Endothelial cell of umbilical vein (primary cell): ENCODE data around the gene KCNK2. TPM values are rescaled to one million over a fixed set of nuclear protein-coding genes. Genes with fewer than 3 reads are reported as not detected.

Experiments
- BruUV-seq: library from RNA; stranded (reverse); fragments of 400-500 nt; replicated peaks from 2 replicates; lab custom pipeline; 2021; lab: Mats Ljungman, UMichigan
- CTCF ChIA-PET: fragments of 300-600, 350-600 bp; sonication (Branson Sonifier 250); formaldehyde crosslinking; loops from one replicate; lab custom pipeline; 2021; ENCODE audit warnings: antibody characterized with exemption, inconsistent platforms; lab: Charles Lee
- POLR2A ChIA-PET: fragments of 300-600, 350-600 bp; sonication (Branson Sonifier 250); formaldehyde crosslinking; loops from one replicate; lab custom pipeline; 2021; ENCODE audit warnings: antibody characterized with exemption, inconsistent platforms; lab: Charles Lee
- DNase-seq: peaks from one replicate; pipeline ENCODE4 v3.0.0-alpha.2; 2011; ENCODE audit warnings: low read depth, low spot score
- FAIRE-seq: peaks from 2 replicates; lab custom pipeline; 2011; peaks lifted over from hg19 to GRCh38; lab: Jason Lieb, UNC
- H2AFZ ChIP-seq: 2 replicates; pipeline ENCODE4 v1.6.0; 2012; ENCODE audit warnings: low read depth, low read length, control low read depth, inconsistent platforms
- H3K27ac ChIP-seq: 2 replicates; pipeline ENCODE4 v1.5.1; 2011; ENCODE audit warnings: low read depth, mild to moderate bottlenecking, control low read depth, low read length, moderate library complexity; ENCODE audit not compliant: insufficient read depth
- H3K27me3 ChIP-seq, 2 experiments: 2 replicates each; pipeline versions ENCODE4 v1.6.0 to v1.6.1; 2011; ENCODE audit warnings: low read length in 2 of 2, mixed read lengths in 1 of 2; ENCODE audit not compliant: control insufficient read depth in 2 of 2, insufficient read depth in 2 of 2
- H3K36me3 ChIP-seq, 2 experiments: 2 replicates in 1 of 2; 3 replicates in 1 of 2; pipeline ENCODE4 v1.5.1; 2011; ENCODE audit warnings: low read length in 2 of 2, mild to moderate bottlenecking in 1 of 2, moderate library complexity in 1 of 2; ENCODE audit not compliant: control insufficient read depth in 2 of 2, insufficient read depth in 2 of 2; ENCODE audit errors: extremely low read depth in 1 of 2
- H3K4me1 ChIP-seq: 3 replicates; pipeline ENCODE4 v1.5.1; 2011; ENCODE audit warnings: mild to moderate bottlenecking, low read length; ENCODE audit not compliant: control insufficient read depth, insufficient read depth; ENCODE audit errors: extremely low read depth
- H3K4me2 ChIP-seq: 2 replicates; pipeline ENCODE4 v1.6.1; 2011; ENCODE audit warnings: low read length, control low read depth, mixed read lengths; ENCODE audit not compliant: insufficient read depth
- H3K4me3 ChIP-seq, 3 experiments: fragments of 200-600 bp in 1 of 3; sonication (generic), shearing (Covaris generic) in 1 of 3; replicated peaks in 1 of 3; 2 replicates each; pipeline ENCODE4 v1.5.1; 2011 to 2016; ENCODE audit warnings: control low read depth in 3 of 3, low read length in 3 of 3, mild to moderate bottlenecking in 2 of 3, inconsistent platforms in 1 of 3, low read depth in 1 of 3, moderate library complexity in 1 of 3; ENCODE audit not compliant: insufficient read depth in 1 of 3
- H3K79me2 ChIP-seq: 2 replicates; pipeline ENCODE4 v1.6.0; 2012; ENCODE audit warnings: low read length, inconsistent platforms; ENCODE audit not compliant: control insufficient read depth, insufficient read depth
- H3K9ac ChIP-seq: replicated peaks from 2 replicates; pipeline ENCODE3; 2011; ENCODE audit warnings: low read length, control low read depth; ENCODE audit not compliant: insufficient read depth; ENCODE audit errors: extremely low read depth
- H3K9me1 ChIP-seq: replicated peaks from 3 replicates; pipeline ENCODE4 v1.6.0; 2011; ENCODE audit warnings: mild to moderate bottlenecking, low read length; ENCODE audit not compliant: control insufficient read depth, insufficient read depth; ENCODE audit errors: extremely low read depth
- H3K9me3 ChIP-seq: replicated peaks from 2 replicates; pipeline ENCODE4 v1.5.1; 2012; ENCODE audit warnings: low read length, inconsistent platforms; ENCODE audit not compliant: control insufficient read depth, insufficient read depth
- H4K20me1 ChIP-seq: replicated peaks from 2 replicates; pipeline ENCODE3; 2011; ENCODE audit warnings: mild to moderate bottlenecking, low read length; ENCODE audit not compliant: control insufficient read depth, insufficient read depth; ENCODE audit errors: extremely low read depth
- EZH2 ChIP-seq: IDR thresholded peaks from 2 replicates; pipeline ENCODE4 v1.6.1; 2012; ENCODE audit warnings: borderline replicate concordance, low read depth, mild to moderate bottlenecking, moderate library complexity, low read length, inconsistent platforms; ENCODE audit not compliant: severe bottlenecking
- FOS ChIP-seq: IDR thresholded peaks from 2 replicates; pipeline ENCODE4 v1.6.1; 2011; ENCODE audit warnings: mild to moderate bottlenecking, low read length, moderate library complexity, borderline replicate concordance; ENCODE audit not compliant: insufficient read depth
- GATA2 ChIP-seq: IDR thresholded peaks from 2 replicates; pipeline ENCODE4 v1.7.0; 2011; ENCODE audit warnings: low read depth, mild to moderate bottlenecking, moderate library complexity, mixed read lengths, low read length; ENCODE audit not compliant: insufficient read length, insufficient read depth
- JUN ChIP-seq: IDR thresholded peaks from 2 replicates; pipeline ENCODE4 v1.6.1; 2011; ENCODE audit warnings: borderline replicate concordance, low read depth; ENCODE audit not compliant: insufficient read length, insufficient read depth
- MYC ChIP-seq: IDR thresholded peaks from one replicate; pipeline ENCODE4 v1.6.1; 2011; ENCODE audit warnings: mild to moderate bottlenecking, low read depth, low read length
- POLR2A ChIP-seq: IDR thresholded peaks from 2 replicates; pipeline ENCODE4 v1.6.1; 2012; ENCODE audit warnings: low read depth, mild to moderate bottlenecking, control low read depth, low read length
- POLR2AphosphoS5 ChIP-seq: IDR thresholded peaks from 2 replicates; pipeline ENCODE4 v1.6.1; 2012; ENCODE audit warnings: low read depth, mild to moderate bottlenecking, control low read depth, low read length, moderate library complexity; ENCODE audit not compliant: insufficient read depth
- dilution Hi-C: fragments of 300-500 bp; cut with MboI; formaldehyde crosslinking; loops from one replicate; pipeline ENCODE4 v1.15.0; 2019; ENCODE audit warnings: low sequenced_read_pairs; ENCODE audit not compliant: extremely low pct_ligation_motif_present
- intact Hi-C: fragments of 100-400 bp; cut with micrococcal nuclease; formaldehyde crosslinking; loops from one replicate; pipeline ENCODE4 v1.10.0; 2022
- polyA plus RNA-seq, 4 experiments: library from polyadenylated mRNA; depleted of rRNA in 3 of 4; stranded (reverse) in 3 of 4; unstranded in 1 of 4; fragments of >200 nt; gene quantifications; 2 replicates each; pipeline versions ENCODE4 v1.2.1 to v1.2.3, GENCODE V29; 2011 to 2012; ENCODE audit warnings: missing spikeins in 1 of 4
- total RNA-seq: library from RNA; stranded (reverse); gene quantifications from 2 replicates; pipeline ENCODE4 v1.2.3, GENCODE V29; 2021
- TF ChIP-seq, protein P1 (sequence below), 2 donors: IDR thresholded peaks; 1 replicate in 1 of 2; 2 replicates in 1 of 2; pipeline ENCODE4 v1.5.1; 2011; ENCODE audit warnings: low read length in 2 of 2, mild to moderate bottlenecking in 2 of 2, moderate library complexity in 2 of 2, control low read depth in 1 of 2, inconsistent platforms in 1 of 2, low read depth in 1 of 2; ENCODE audit not compliant: insufficient read depth in 1 of 2; ENCODE audit errors: extremely low read depth in 1 of 2
- TF ChIP-seq, protein P2 (sequence below): IDR thresholded peaks from 2 replicates; pipeline ENCODE4 v1.6.1; 2011; ENCODE audit not compliant: insufficient read depth, insufficient read length

KCNK2 gene
- total and polyA plus RNA-seq, 2 donors (not counting 3 experiments of a cell fraction or from before 2014, with no cell fraction given), result 0.08 to 0.46 TPM

DNA sequence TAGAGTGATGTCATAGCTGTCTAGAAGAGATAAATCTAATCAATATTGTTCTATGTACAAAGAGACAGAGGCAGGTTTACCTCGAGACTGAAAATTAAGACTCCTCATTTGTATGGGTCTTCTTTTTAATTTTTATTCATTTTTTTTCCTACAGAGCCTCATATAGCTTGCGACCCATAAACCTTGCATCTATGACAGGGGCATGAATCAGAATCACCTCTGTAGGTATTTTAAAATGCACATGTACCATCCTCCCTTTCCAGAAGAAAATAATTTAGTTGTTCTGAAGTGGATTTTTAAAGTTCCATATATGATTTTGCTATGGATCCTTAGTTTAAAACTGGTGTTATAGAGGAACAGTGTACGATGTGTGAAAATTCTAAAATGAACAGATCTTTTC is 64.5 kb downstream of the KCNK2 start:
- intact Hi-C loops, result loop anchor here (2.0 kb wide), 1 partner anchor 380 kb away; no protein-coding TSS in a partner anchor
- H2AFZ ChIP-seq, result no peak overlapping the region
- CTCF ChIA-PET, result interaction anchor here (0.6 to 3.3 kb wide), 11 partner anchors 328 to 517 kb away, joined by 3 to 17 read pairs (median 4); no protein-coding TSS in a partner anchor
- POLR2A ChIA-PET, result no interaction called here
- no peaks in the 10 kb centered on the region for H3K27me3 ChIP-seq
- no peaks in the 10 kb centered on the region for H3K9me3 ChIP-seq
- no peak overlapping the region for H3K4me3 ChIP-seq
- H3K9me1 ChIP-seq, result no peaks in the 10 kb centered on the region
- no TSS peak for BruUV-seq
- H3K27ac ChIP-seq, result no peak overlapping the region
- H3K9ac ChIP-seq, result no peak overlapping the region
- H3K79me2 ChIP-seq, result no peaks in the 10 kb centered on the region
- DNase-seq (no peak), FAIRE-seq (no peak)
- H4K20me1 ChIP-seq, result no peaks in the 10 kb centered on the region
- no peaks in the 10 kb centered on the region for H3K36me3 ChIP-seq
- dilution Hi-C loops, result no loop called here
- H3K4me1 ChIP-seq, result no peaks in the 10 kb centered on the region
- TF ChIP-seq, protein P1, sequence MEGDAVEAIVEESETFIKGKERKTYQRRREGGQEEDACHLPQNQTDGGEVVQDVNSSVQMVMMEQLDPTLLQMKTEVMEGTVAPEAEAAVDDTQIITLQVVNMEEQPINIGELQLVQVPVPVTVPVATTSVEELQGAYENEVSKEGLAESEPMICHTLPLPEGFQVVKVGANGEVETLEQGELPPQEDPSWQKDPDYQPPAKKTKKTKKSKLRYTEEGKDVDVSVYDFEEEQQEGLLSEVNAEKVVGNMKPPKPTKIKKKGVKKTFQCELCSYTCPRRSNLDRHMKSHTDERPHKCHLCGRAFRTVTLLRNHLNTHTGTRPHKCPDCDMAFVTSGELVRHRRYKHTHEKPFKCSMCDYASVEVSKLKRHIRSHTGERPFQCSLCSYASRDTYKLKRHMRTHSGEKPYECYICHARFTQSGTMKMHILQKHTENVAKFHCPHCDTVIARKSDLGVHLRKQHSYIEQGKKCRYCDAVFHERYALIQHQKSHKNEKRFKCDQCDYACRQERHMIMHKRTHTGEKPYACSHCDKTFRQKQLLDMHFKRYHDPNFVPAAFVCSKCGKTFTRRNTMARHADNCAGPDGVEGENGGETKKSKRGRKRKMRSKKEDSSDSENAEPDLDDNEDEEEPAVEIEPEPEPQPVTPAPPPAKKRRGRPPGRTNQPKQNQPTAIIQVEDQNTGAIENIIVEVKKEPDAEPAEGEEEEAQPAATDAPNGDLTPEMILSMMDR (IDR thresholded peaks at IDR 0.05; ENCODE audit: extremely low read depth in 1 of 2, insufficient read depth in 1 of 2, low read depth in 1 of 2, low read length in 2 of 2), result no peak
- TF ChIP-seq EZH2 (no peak), GATA2 (no peak), MYC (no peak), FOS (no peak), POLR2A (no peak), JUN (no peak), POLR2AphosphoS5 (no peak)
- TF ChIP-seq, protein P2, sequence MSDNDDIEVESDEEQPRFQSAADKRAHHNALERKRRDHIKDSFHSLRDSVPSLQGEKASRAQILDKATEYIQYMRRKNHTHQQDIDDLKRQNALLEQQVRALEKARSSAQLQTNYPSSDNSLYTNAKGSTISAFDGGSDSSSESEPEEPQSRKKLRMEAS, result no peak
- no peak overlapping the region for H3K4me2 ChIP-seq
